Coronary artery (tissue), 2 donors: ENCODE results near the gene MACROD1.

ENCODE experiments used
- DNase-seq: peaks from one replicate; pipeline ENCODE4 v3.0.0-alpha.2; 2017; ENCODE audit warnings: low spot score
- H3K27ac ChIP-seq, 2 donors: fragments of 200-600 bp; sonication (generic); one replicate each; pipeline ENCODE4 v1.5.1; 2016 to 2019
- H3K4me3 ChIP-seq: fragments of 200-600 bp; sonication (generic); 2 replicates; pipeline ENCODE4 v1.5.1; 2016; ENCODE audit warnings: mild to moderate bottlenecking, moderate library complexity
- CTCF ChIP-seq: fragments of 200-600 bp; sonication (generic); IDR thresholded peaks from one replicate; pipeline ENCODE4 v1.5.1; 2019; ENCODE audit warnings: antibody characterized with exemption

The MACROD1 gene

GRCh38 chr11:64010783-64011182 lies 155.1 kb downstream of the MACROD1 start:
- DNase-seq = no peak
- Histone ChIP-seq H3K27ac (no peak overlapping the region), H3K4me3 (no peak overlapping the region)
- no peak for TF ChIP-seq CTCF

- TF ChIP-seq CTCF = no peak
- DNase-seq = no peak
- Histone ChIP-seq H3K27ac (no peak overlapping the region), H3K4me3 (no peak overlapping the region)
These were observed 156.2 kb downstream of the MACROD1 start for GRCh38 chr11:64009710-64010109.

GRCh38 chr11:64008914-64009633 lies 156.8 kb downstream of the MACROD1 start:
- no peak overlapping the region for H3K4me3 ChIP-seq
- TF ChIP-seq CTCF = no peak
- H3K27ac ChIP-seq = no peak overlapping the region
- DNase-seq = no peak

GRCh38 chr11:64008283-64008913 lies 157.5 kb downstream of the MACROD1 start:
- Histone ChIP-seq H3K27ac (peak overlapping the region in 1 of 2 donors; percentile 63), H3K4me3 (peak overlapping the region; percentile 75)
- no peak for DNase-seq
- TF ChIP-seq CTCF = no peak

GRCh38 chr11:64007629-64008282 lies 158.2 kb downstream of the MACROD1 start:
- H3K27ac ChIP-seq = peak overlapping the region; percentile 13 to 63
- H3K4me3 ChIP-seq = peak overlapping the region; percentile 75
- no peak for DNase-seq
- TF ChIP-seq CTCF = no peak

GRCh38 chr11:64007160-64007628 lies 158.7 kb downstream of the MACROD1 start:
- Histone ChIP-seq H3K27ac (peak overlapping the region in 1 of 2 donors; percentile 63), H3K4me3 (peak overlapping the region; percentile 75)
- DNase-seq = no peak
- TF ChIP-seq CTCF = no peak
